Neural crest cell (in vitro differentiated cells): ENCODE data around the gene PCNX2. TPM values are rescaled to one million over a fixed set of nuclear protein-coding genes. Genes with fewer than 3 reads are reported as not detected.

ENCODE experiments used
- DNase-seq: peaks from one replicate; pipeline ENCODE4 v3.0.0; 2021; ENCODE audit warnings: low read depth, mixed read lengths, low spot score
- H3K27ac Mint-ChIP-seq: one replicate; pipeline ENCODE4 v1.8.0; 2021; ENCODE audit warnings: mild to moderate bottlenecking, mixed read lengths; ENCODE audit not compliant: unreplicated experiment
- H3K27me3 Mint-ChIP-seq: 2 replicates; pipeline ENCODE4 v1.8.0; 2021; ENCODE audit warnings: low read depth, mild to moderate bottlenecking, mixed read lengths
- H3K36me3 Mint-ChIP-seq: 2 replicates; pipeline ENCODE4 v1.8.0; 2021; ENCODE audit warnings: low read depth, mild to moderate bottlenecking, mixed read lengths
- H3K4me1 Mint-ChIP-seq: 2 replicates; pipeline ENCODE4 v1.8.0; 2021; ENCODE audit warnings: mixed read lengths
- H3K4me3 Mint-ChIP-seq: one replicate; pipeline ENCODE4 v1.8.0; 2021; ENCODE audit warnings: mild to moderate bottlenecking, mixed read lengths
- H3K9me3 Mint-ChIP-seq: 2 replicates; pipeline ENCODE4 v1.8.0; 2021; ENCODE audit warnings: mixed read lengths
- CTCF ChIP-seq: fragments of 200-600 bp; sonication (generic); conservative IDR thresholded peaks from 2 replicates; pipeline ENCODE4 v1.5.0; 2021; ENCODE audit warnings: antibody characterized with exemption, mild to moderate bottlenecking
- total RNA-seq: library from RNA; stranded (reverse); gene quantifications from 2 replicates; pipeline ENCODE4 v1.2.1, GENCODE V29; 2021

PCNX2 gene
- total RNA-seq, 1 donor from 2014 or later = 13.6 TPM

- TF ChIP-seq CTCF = no peak
- peaks cover 26% of the 10 kb centered on the region for H3K4me1 Mint-ChIP-seq
- no peaks in the 10 kb centered on the region for H3K36me3 Mint-ChIP-seq
- H3K27me3 Mint-ChIP-seq = peaks cover 14% of the 10 kb centered on the region
- DNase-seq = no peak
- no peak overlapping the region for H3K27ac Mint-ChIP-seq
- H3K9me3 Mint-ChIP-seq = peaks cover 4% of the 10 kb centered on the region
- no peak overlapping the region for H3K4me3 Mint-ChIP-seq
These were observed 44.6 kb upstream of the PCNX2 start for GRCh38 chr1:233340031-233340555.

GRCh38 chr1:233338102-233338501 is 42.6 kb upstream of the PCNX2 start:
- H3K4me1 Mint-ChIP-seq = peaks cover 26% of the 10 kb centered on the region
- no peak overlapping the region for H3K27ac Mint-ChIP-seq
- H3K9me3 Mint-ChIP-seq = peaks cover 2% of the 10 kb centered on the region
- no peak for TF ChIP-seq CTCF
- H3K36me3 Mint-ChIP-seq = no peaks in the 10 kb centered on the region
- H3K4me3 Mint-ChIP-seq = no peak overlapping the region
- peaks cover 21% of the 10 kb centered on the region for H3K27me3 Mint-ChIP-seq
- DNase-seq = no peak

GRCh38 chr1:233337505-233337904 is 42.0 kb upstream of the PCNX2 start:
- H3K27me3 Mint-ChIP-seq = peaks cover 21% of the 10 kb centered on the region
- no peak overlapping the region for H3K4me3 Mint-ChIP-seq
- no peaks in the 10 kb centered on the region for H3K36me3 Mint-ChIP-seq
- TF ChIP-seq CTCF = no peak
- H3K9me3 Mint-ChIP-seq = peaks cover 2% of the 10 kb centered on the region
- peaks cover 26% of the 10 kb centered on the region for H3K4me1 Mint-ChIP-seq
- no peak for DNase-seq
- no peak overlapping the region for H3K27ac Mint-ChIP-seq

- H3K27me3 Mint-ChIP-seq = peaks cover 27% of the 10 kb centered on the region
- H3K36me3 Mint-ChIP-seq = no peaks in the 10 kb centered on the region
- peaks cover 26% of the 10 kb centered on the region for H3K4me1 Mint-ChIP-seq
- H3K27ac Mint-ChIP-seq = no peak overlapping the region
- H3K4me3 Mint-ChIP-seq = no peak overlapping the region
- DNase-seq = no peak
- H3K9me3 Mint-ChIP-seq = peaks cover 2% of the 10 kb centered on the region
- TF ChIP-seq CTCF = no peak
These were observed 41.3 kb upstream of the PCNX2 start for GRCh38 chr1:233336554-233337456.

GRCh38 chr1:233334092-233334491 is 38.6 kb upstream of the PCNX2 start:
- no peaks in the 10 kb centered on the region for H3K36me3 Mint-ChIP-seq
- no peak overlapping the region for H3K27ac Mint-ChIP-seq
- DNase-seq = no peak
- H3K4me1 Mint-ChIP-seq = peaks cover 8% of the 10 kb centered on the region
- peaks cover 44% of the 10 kb centered on the region for H3K27me3 Mint-ChIP-seq
- H3K9me3 Mint-ChIP-seq = no peaks in the 10 kb centered on the region
- TF ChIP-seq CTCF = no peak
- no peak overlapping the region for H3K4me3 Mint-ChIP-seq
